Right lobe of liver (tissue), 6 donors: ENCODE results near the gene TIMM13. TPM values are rescaled to one million over a fixed set of nuclear protein-coding genes. Genes with fewer than 3 reads are reported as not detected.

Experiments
- ATAC-seq, 4 donors: fragments of 200-7000 bp; cut with Tn5 transposase; one replicate each; pipeline ENCODE4 v1.9.1; 2020; ENCODE audit warnings: mild to moderate bottlenecking in 4 of 4, moderate library complexity in 4 of 4
- DNase-seq, 3 donors: peaks; one replicate each; pipeline ENCODE4 v3.0.0-alpha.2; 2020
- H3K27ac ChIP-seq, 3 donors: fragments of 200-600 bp; one replicate each; pipeline ENCODE4 v1.8.0; 2022
- H3K27me3 ChIP-seq, 2 donors: fragments of 200-600 bp; one replicate each; pipeline ENCODE4 v1.8.0; 2022
- H3K36me3 ChIP-seq, 4 donors: fragments of 200-600 bp; sonication (generic) in 1 of 4; one replicate each; pipeline versions ENCODE4 v1.5.1 to v1.8.0; 2017 to 2022; ENCODE audit warnings: control low read depth in 1 of 4
- H3K4me1 ChIP-seq, 4 donors: fragments of 200-600 bp; sonication (generic) in 1 of 4; one replicate each; pipeline versions ENCODE4 v1.5.1 to v1.8.0; 2017 to 2022; ENCODE audit warnings: control low read depth in 1 of 4
- H3K4me3 ChIP-seq, 3 donors: fragments of 200-600 bp; one replicate each; pipeline ENCODE4 v1.8.0; 2022
- H3K9me3 ChIP-seq, 4 donors: fragments of 200-600 bp; sonication (generic) in 1 of 4; one replicate each; pipeline versions ENCODE4 v1.5.1 to v1.8.0; 2017 to 2022; ENCODE audit warnings: control low read depth in 1 of 4
- CTCF ChIP-seq, 4 donors: fragments of 200-600 bp in 3 of 4; fragments of 450-650 bp in 1 of 4; IDR thresholded peaks; one replicate each; pipeline versions ENCODE4 v1.5.1 to v1.8.0; 2016 to 2022; ENCODE audit warnings: antibody characterized with exemption in 4 of 4, mild to moderate bottlenecking in 2 of 4
- POLR2A ChIP-seq: fragments of 450-650 bp; IDR thresholded peaks from one replicate; pipeline ENCODE4 v1.6.1; 2017; ENCODE audit warnings: antibody characterized with exemption, mild to moderate bottlenecking
- WGBS: methylation state at CpG from one replicate; pipeline ENCODE4 v1.1.6; 2018; ENCODE audit warnings: low coverage, low lambda C conversion rate; ENCODE audit not compliant: insufficient coverage; ENCODE audit errors: missing lambda C conversion rate; 5-methylcytosine and 5-hydroxymethylcytosine counted together
- intact Hi-C, 2 donors: fragments of 100-400 bp; cut with DNase I; formaldehyde crosslinking; loops; one replicate each; pipeline versions ENCODE4 v1.11.2 to v1.14.1; 2022
- total RNA-seq, 6 experiments: library from RNA; depleted of rRNA in 2 of 6; stranded (reverse); fragments of >200 nt in 2 of 6; fragmentation: NEBNext Ultra II Directional in 3 of 6; extraction: Animal tissue kit (Norgen Biotek cat#: 25700) in 3 of 6; gene quantifications; one replicate each; pipeline versions ENCODE4 v1.1.0 to v1.2.4, GENCODE V29; 2016 to 2023
- donor health status: DM: no; HTN: yes; CAD: no.
- donor health status: DM: no; HTN: no; CAD: no.
- donor health status: DM: no; HTN: no; CAD: no.
- donor health status: DM: no; HTN: yes; CAD: no.
- donor health status: DM: no; HTN: yes; CAD: no.

Gene TIMM13
- total RNA-seq, 6 experiments from 2014 or later: 35.5 to 59.8 (median 51.1) TPM

- DNase-seq (no peak), ATAC-seq (no peak)
- intact Hi-C loops: loop anchor here in 1 of 2 donors (10.0 kb wide), 1 partner anchor 53 kb away; no protein-coding TSS in a partner anchor
- WGBS: 69% methylated on average over 15 of the region's 20 CpGs
- TF ChIP-seq POLR2A: no peak
- no peak for TF ChIP-seq CTCF (IDR thresholded peaks at IDR 0.05)
- Histone ChIP-seq H3K27me3 (no peaks in the 10 kb centered on the region), H3K4me3 (no peak overlapping the region), H3K27ac (no peak overlapping the region), H3K36me3 (no peaks in the 10 kb centered on the region), H3K9me3 (no peaks in the 10 kb centered on the region), H3K4me1 (no peaks in the 10 kb centered on the region)
Measured at GRCh38 chr19:2387367-2388288, 39.8 kb downstream of the TIMM13 start.

GRCh38 chr19:2385053-2385721 is 42.2 kb downstream of the TIMM13 start:
- WGBS: 42% methylated on average over 12 of the region's 37 CpGs
- H3K36me3 ChIP-seq: no peaks in the 10 kb centered on the region
- intact Hi-C loops: loop anchor here in 1 of 2 donors (10.0 kb wide), 1 partner anchor 50 kb away; no protein-coding TSS in a partner anchor
- H3K27ac ChIP-seq: no peak overlapping the region
- no peak for DNase-seq
- no peak for TF ChIP-seq POLR2A
- TF ChIP-seq CTCF (IDR thresholded peaks at IDR 0.05): no peak
- no peak overlapping the region for H3K4me3 ChIP-seq
- no peaks in the 10 kb centered on the region for H3K9me3 ChIP-seq
- H3K4me1 ChIP-seq: no peaks in the 10 kb centered on the region
- no peaks in the 10 kb centered on the region for H3K27me3 ChIP-seq
- ATAC-seq: peak; percentile 56 to 90 (median 82)

GRCh38 chr19:2382530-2383222 is 44.7 kb downstream of the TIMM13 start:
- 71% methylated on average over 8 of the region's 13 CpGs for WGBS
- no peaks in the 10 kb centered on the region for H3K36me3 ChIP-seq
- no peaks in the 10 kb centered on the region for H3K27me3 ChIP-seq
- DNase-seq (no peak), ATAC-seq (no peak)
- intact Hi-C loops: loop anchor here in 1 of 2 donors (10.0 kb wide), 1 partner anchor 48 kb away; no protein-coding TSS in a partner anchor
- no peak overlapping the region for H3K27ac ChIP-seq
- TF ChIP-seq CTCF (IDR thresholded peaks at IDR 0.05) (no peak), POLR2A (no peak)
- H3K4me3 ChIP-seq: no peak overlapping the region
- H3K4me1 ChIP-seq: no peaks in the 10 kb centered on the region
- H3K9me3 ChIP-seq: no peaks in the 10 kb centered on the region

- H3K4me3 ChIP-seq: no peak overlapping the region
- H3K36me3 ChIP-seq: no peaks in the 10 kb centered on the region
- ATAC-seq (no peak), DNase-seq (no peak)
- TF ChIP-seq CTCF (IDR thresholded peaks at IDR 0.05) (no peak), POLR2A (no peak)
- 65% methylated on average over 13 of the region's 18 CpGs for WGBS
- H3K9me3 ChIP-seq: no peaks in the 10 kb centered on the region
- intact Hi-C loops: loop anchor here in 1 of 2 donors (10.0 kb wide), 1 partner anchor 46 kb away; no protein-coding TSS in a partner anchor
- no peak overlapping the region for H3K27ac ChIP-seq
- no peaks in the 10 kb centered on the region for H3K27me3 ChIP-seq
- no peaks in the 10 kb centered on the region for H3K4me1 ChIP-seq
Measured at GRCh38 chr19:2381148-2381820, 46.1 kb downstream of the TIMM13 start.
